IPS-18a (cell line): ENCODE data around the gene OSGIN1.

Experiments used
- H3K27ac ChIP-seq: one replicate; pipeline ENCODE4 v1.5.1; 2013; ENCODE audit warnings: low read length
- H3K27me3 ChIP-seq: one replicate; pipeline ENCODE4 v1.6.1; 2013; ENCODE audit warnings: mild to moderate bottlenecking, low read length; ENCODE audit not compliant: control insufficient read depth, insufficient read depth
- H3K36me3 ChIP-seq: one replicate; pipeline ENCODE4 v1.6.1; 2013; ENCODE audit warnings: low read depth, low read length; ENCODE audit not compliant: control insufficient read depth
- H3K4me1 ChIP-seq: one replicate; pipeline ENCODE4 v1.6.1; 2013; ENCODE audit warnings: low read depth, low read length; ENCODE audit not compliant: control insufficient read depth
- H3K4me3 ChIP-seq: one replicate; pipeline ENCODE4 v1.5.1; 2013; ENCODE audit warnings: low read length
- H3K9ac ChIP-seq: one replicate; pipeline ENCODE4 v1.6.1; 2013; ENCODE audit warnings: mild to moderate bottlenecking, low read length, moderate library complexity
- H3K9me3 ChIP-seq: one replicate; pipeline ENCODE4 v1.6.1; 2013; ENCODE audit warnings: low read depth, low read length; ENCODE audit not compliant: control insufficient read depth

The OSGIN1 gene

GRCh38 chr16:84005391-84005790 lies 52.4 kb downstream of the OSGIN1 start:
- Histone ChIP-seq H3K27ac (no peak overlapping the region), H3K4me3 (no peak overlapping the region), H3K4me1 (peaks cover 3% of the 10 kb centered on the region), H3K9me3 (no peaks in the 10 kb centered on the region), H3K9ac (no peak overlapping the region), H3K27me3 (no peaks in the 10 kb centered on the region), H3K36me3 (no peaks in the 10 kb centered on the region)

DNA sequence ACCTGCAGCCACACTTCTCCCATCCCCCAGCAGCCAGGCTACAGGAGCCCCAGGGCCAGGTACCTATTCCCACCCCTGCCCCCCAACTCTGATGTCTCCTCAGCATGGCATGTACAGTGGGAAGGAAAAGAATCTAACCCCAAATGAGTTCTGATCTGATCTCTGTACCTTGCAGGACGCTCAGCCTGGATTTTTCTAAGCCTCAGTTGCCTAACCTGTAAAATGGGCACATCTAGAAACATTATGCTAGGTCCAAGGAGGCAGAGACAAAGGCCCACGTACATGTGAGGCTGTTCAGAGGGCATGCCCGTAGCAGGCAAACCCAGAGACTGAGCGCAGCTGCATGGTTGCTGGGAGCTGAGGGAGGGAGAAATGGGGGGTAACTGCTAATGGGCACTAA lies 54.5 kb downstream of the OSGIN1 start:
- Histone ChIP-seq H3K36me3 (no peaks in the 10 kb centered on the region), H3K27ac (no peak overlapping the region), H3K27me3 (no peaks in the 10 kb centered on the region), H3K4me1 (no peaks in the 10 kb centered on the region), H3K4me3 (no peak overlapping the region), H3K9me3 (no peaks in the 10 kb centered on the region), H3K9ac (no peak overlapping the region)

DNA sequence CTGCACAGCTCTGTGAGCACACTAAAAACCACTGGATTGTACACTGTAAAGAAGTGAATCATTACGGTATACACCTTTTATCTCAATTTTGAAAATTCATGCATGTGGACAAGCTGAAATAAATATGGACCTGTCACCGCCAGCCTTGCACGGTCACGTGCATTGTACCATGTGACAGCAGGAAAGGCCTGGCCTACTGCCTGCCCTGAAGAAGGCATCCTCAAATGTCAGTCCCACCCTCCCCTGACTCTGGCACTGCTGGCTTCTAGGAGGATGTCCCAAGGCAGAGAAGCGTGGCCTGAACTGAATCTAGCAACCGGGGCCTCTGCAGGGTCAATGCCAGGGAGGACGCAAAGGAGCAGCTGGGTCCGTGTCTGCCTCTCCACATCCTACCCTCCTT lies 54.9 kb downstream of the OSGIN1 start:
- Histone ChIP-seq H3K27ac (no peak overlapping the region), H3K27me3 (no peaks in the 10 kb centered on the region), H3K4me1 (no peaks in the 10 kb centered on the region), H3K9ac (no peak overlapping the region), H3K36me3 (no peaks in the 10 kb centered on the region), H3K9me3 (no peaks in the 10 kb centered on the region), H3K4me3 (no peak overlapping the region)

- Histone ChIP-seq H3K27me3 (no peaks in the 10 kb centered on the region), H3K36me3 (no peaks in the 10 kb centered on the region)
These were observed 56.2 kb downstream of the OSGIN1 start for GRCh38 chr16:84009282-84009681.

GRCh38 chr16:84013787-84014569 lies 60.9 kb downstream of the OSGIN1 start:
- Histone ChIP-seq H3K4me1 (peaks cover 4% of the 10 kb centered on the region), H3K4me3 (no peak overlapping the region), H3K9ac (no peak overlapping the region), H3K27me3 (no peaks in the 10 kb centered on the region), H3K27ac (no peak overlapping the region), H3K9me3 (no peaks in the 10 kb centered on the region), H3K36me3 (no peaks in the 10 kb centered on the region)

More at GRCh38 chr16:84009282-84009681, 56.2 kb downstream of the OSGIN1 start:
- H3K4me3 ChIP-seq: no peak overlapping the region
- H3K27ac ChIP-seq: no peak overlapping the region
- no peaks in the 10 kb centered on the region for H3K9me3 ChIP-seq
- no peaks in the 10 kb centered on the region for H3K4me1 ChIP-seq
- H3K9ac ChIP-seq: no peak overlapping the region

GRCh38 chr16:84014570-84015327 lies 61.7 kb downstream of the OSGIN1 start:
- Histone ChIP-seq H3K27ac (no peak overlapping the region), H3K4me3 (no peak overlapping the region), H3K9me3 (no peaks in the 10 kb centered on the region), H3K36me3 (no peaks in the 10 kb centered on the region), H3K4me1 (peaks cover 4% of the 10 kb centered on the region), H3K27me3 (no peaks in the 10 kb centered on the region), H3K9ac (no peak overlapping the region)

DNA sequence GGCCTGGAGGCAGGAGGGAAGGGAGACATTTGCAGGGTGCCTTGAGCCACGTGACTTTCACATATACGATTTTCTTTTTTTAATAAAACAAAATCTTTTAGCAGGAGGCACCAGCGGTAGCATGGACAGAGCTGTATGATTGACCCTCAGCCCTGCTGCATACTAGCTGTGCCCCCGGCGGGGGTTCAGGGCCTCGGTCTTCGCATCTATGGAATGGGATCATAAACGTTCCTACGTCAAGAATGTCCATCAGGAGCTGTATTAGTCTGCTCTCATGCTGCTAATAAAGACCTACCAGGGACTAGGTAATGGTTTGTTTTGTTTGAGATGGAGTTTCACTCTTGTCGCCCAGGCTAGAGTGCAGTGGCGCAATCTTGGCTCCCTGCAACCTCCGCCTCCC lies 62.4 kb downstream of the OSGIN1 start:
- H3K27ac ChIP-seq: no peak overlapping the region
- peaks cover 4% of the 10 kb centered on the region for H3K4me1 ChIP-seq
- no peaks in the 10 kb centered on the region for H3K36me3 ChIP-seq
- no peak overlapping the region for H3K4me3 ChIP-seq
- H3K9ac ChIP-seq: no peak overlapping the region
- H3K9me3 ChIP-seq: no peaks in the 10 kb centered on the region
- no peaks in the 10 kb centered on the region for H3K27me3 ChIP-seq
